ENCODE data around the gene DIDO1. TPM values are rescaled to one million over a fixed set of nuclear protein-coding genes. Genes with fewer than 3 reads are reported as not detected.

The DIDO1 gene
- total and polyA plus RNA-seq, 9 of the 15 experiments (the other 6 are each of a cell fraction or from before 2014, with no cell fraction given): 4.4 to 46.8 (median 31.2) TPM

DNA sequence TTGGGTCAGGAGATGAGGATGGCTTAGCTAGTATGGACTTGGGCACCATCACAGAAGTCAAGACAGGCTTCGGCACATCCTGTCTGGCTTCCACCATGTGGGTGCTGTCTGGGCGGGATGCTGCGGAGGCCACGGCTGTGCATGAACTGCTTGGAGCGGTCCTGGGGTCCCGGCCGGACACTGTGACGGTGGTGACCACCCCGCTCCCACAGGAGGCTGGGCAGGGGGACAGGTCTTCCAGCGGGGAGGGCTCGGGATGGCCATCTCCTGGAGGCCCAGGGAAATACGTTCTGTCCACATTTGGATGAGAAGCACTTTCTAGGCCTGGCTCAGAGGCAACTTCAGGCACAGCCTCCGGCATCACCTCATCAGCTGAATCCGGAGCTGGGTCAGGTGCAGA, 32.6 kb downstream of the DIDO1 start:
- FAIRE-seq: no peak
- intact Hi-C loops (cut with micrococcal nuclease): loop anchor here (2.0 kb wide), 1 partner anchor 71 kb away; no protein-coding TSS in a partner anchor
- no peaks in the 10 kb centered on the region for H3K9me1 ChIP-seq (ENCODE audit: control insufficient read depth, insufficient read depth, low read length)
- no peak for TF ChIP-seq ZNF696 (CRISPR knock-in tag; conservative IDR thresholded peaks at IDR 0.05)
- no peak for TF ChIP-seq BDP1 (IDR thresholded peaks at IDR 0.05; ENCODE audit: insufficient read depth, insufficient read length)
- peak in 1 of 2 experiments; percentile 22; a peak in 2 of 4 replicates for TF ChIP-seq RAD21 (CRISPR knock-in tag; conservative IDR thresholded peaks at IDR 0.05 in 1 of 2, IDR thresholded peaks at IDR 0.05 in 1 of 2)
- no peak for TF ChIP-seq TRIM28 (IDR thresholded peaks at IDR 0.05)
- TF ChIP-seq, protein P1, sequence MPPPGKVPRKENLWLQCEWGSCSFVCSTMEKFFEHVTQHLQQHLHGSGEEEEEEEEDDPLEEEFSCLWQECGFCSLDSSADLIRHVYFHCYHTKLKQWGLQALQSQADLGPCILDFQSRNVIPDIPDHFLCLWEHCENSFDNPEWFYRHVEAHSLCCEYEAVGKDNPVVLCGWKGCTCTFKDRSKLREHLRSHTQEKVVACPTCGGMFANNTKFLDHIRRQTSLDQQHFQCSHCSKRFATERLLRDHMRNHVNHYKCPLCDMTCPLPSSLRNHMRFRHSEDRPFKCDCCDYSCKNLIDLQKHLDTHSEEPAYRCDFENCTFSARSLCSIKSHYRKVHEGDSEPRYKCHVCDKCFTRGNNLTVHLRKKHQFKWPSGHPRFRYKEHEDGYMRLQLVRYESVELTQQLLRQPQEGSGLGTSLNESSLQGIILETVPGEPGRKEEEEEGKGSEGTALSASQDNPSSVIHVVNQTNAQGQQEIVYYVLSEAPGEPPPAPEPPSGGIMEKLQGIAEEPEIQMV (tag; conservative IDR thresholded peaks at IDR 0.05; ENCODE audit: low read depth): no peak
- TF ChIP-seq POLR3G (IDR thresholded peaks at IDR 0.05; ENCODE audit: extremely low read depth, insufficient read length, insufficient replicate concordance): no peak
- no peak for TF ChIP-seq ZFPM2 (CRISPR knock-in tag; IDR thresholded peaks at IDR 0.05)
- TF ChIP-seq, protein P2, sequence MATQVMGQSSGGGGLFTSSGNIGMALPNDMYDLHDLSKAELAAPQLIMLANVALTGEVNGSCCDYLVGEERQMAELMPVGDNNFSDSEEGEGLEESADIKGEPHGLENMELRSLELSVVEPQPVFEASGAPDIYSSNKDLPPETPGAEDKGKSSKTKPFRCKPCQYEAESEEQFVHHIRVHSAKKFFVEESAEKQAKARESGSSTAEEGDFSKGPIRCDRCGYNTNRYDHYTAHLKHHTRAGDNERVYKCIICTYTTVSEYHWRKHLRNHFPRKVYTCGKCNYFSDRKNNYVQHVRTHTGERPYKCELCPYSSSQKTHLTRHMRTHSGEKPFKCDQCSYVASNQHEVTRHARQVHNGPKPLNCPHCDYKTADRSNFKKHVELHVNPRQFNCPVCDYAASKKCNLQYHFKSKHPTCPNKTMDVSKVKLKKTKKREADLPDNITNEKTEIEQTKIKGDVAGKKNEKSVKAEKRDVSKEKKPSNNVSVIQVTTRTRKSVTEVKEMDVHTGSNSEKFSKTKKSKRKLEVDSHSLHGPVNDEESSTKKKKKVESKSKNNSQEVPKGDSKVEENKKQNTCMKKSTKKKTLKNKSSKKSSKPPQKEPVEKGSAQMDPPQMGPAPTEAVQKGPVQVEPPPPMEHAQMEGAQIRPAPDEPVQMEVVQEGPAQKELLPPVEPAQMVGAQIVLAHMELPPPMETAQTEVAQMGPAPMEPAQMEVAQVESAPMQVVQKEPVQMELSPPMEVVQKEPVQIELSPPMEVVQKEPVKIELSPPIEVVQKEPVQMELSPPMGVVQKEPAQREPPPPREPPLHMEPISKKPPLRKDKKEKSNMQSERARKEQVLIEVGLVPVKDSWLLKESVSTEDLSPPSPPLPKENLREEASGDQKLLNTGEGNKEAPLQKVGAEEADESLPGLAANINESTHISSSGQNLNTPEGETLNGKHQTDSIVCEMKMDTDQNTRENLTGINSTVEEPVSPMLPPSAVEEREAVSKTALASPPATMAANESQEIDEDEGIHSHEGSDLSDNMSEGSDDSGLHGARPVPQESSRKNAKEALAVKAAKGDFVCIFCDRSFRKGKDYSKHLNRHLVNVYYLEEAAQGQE (IDR thresholded peaks at IDR 0.05; ENCODE audit: borderline replicate concordance): peak; percentile 25; the same call in 1 of the 2 replicates
- TF ChIP-seq, protein P2 (CRISPR knock-in tag; IDR thresholded peaks at IDR 0.05; ENCODE audit: low read depth): no peak
- TF ChIP-seq, protein P3, sequence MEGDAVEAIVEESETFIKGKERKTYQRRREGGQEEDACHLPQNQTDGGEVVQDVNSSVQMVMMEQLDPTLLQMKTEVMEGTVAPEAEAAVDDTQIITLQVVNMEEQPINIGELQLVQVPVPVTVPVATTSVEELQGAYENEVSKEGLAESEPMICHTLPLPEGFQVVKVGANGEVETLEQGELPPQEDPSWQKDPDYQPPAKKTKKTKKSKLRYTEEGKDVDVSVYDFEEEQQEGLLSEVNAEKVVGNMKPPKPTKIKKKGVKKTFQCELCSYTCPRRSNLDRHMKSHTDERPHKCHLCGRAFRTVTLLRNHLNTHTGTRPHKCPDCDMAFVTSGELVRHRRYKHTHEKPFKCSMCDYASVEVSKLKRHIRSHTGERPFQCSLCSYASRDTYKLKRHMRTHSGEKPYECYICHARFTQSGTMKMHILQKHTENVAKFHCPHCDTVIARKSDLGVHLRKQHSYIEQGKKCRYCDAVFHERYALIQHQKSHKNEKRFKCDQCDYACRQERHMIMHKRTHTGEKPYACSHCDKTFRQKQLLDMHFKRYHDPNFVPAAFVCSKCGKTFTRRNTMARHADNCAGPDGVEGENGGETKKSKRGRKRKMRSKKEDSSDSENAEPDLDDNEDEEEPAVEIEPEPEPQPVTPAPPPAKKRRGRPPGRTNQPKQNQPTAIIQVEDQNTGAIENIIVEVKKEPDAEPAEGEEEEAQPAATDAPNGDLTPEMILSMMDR (IDR thresholded peaks at IDR 0.05 in 2 of 3, conservative IDR thresholded peaks at IDR 0.05 in 1 of 3; ENCODE audit: insufficient read depth in 2 of 3, low read depth in 1 of 3, low read length in 3 of 3): peak; percentile 26 to 34 (median 33); a peak in 1 of 6 replicates
- TF ChIP-seq ZNF232 (CRISPR knock-in tag; IDR thresholded peaks at IDR 0.05): no peak

More for the DNA sequence above, 32.6 kb downstream of the DIDO1 start:
- 95% methylated on average over 13 of the region's 14 CpGs for WGBS (ENCODE audit: insufficient coverage, low coverage, missing lambda C conversion rate)
- CTCF ChIA-PET (ENCODE audit: low intra/inter-chr PET ratio): interaction anchor here (0.6 to 1.4 kb wide), 2 partner anchors 14 to 71 kb away, joined by 4 to 7 read pairs; no protein-coding TSS in a partner anchor
- in situ Hi-C loops (cut with MboI): no loop called here
- POLR2A ChIA-PET: interaction anchor here (0.7 to 1.6 kb wide), 3 partner anchors 9 to 82 kb away, joined by 3 to 9 read pairs (median 4); no protein-coding TSS in a partner anchor
- H4K20me1 ChIP-seq (replicated peaks; ENCODE audit: control insufficient read depth, insufficient read depth, low read length): no peaks in the 10 kb centered on the region
- ATAC-seq (no peak), DNase-seq (ENCODE audit: extremely low read depth in 1 of 4, low spot score in 3 of 4) (no peak)
- H3K36me3 ChIP-seq (ENCODE audit: control insufficient read depth, insufficient read depth, low read length): peaks cover 90% of the 10 kb centered on the region
- no peaks in the 10 kb centered on the region for H3K27me3 ChIP-seq (ENCODE audit: control insufficient read depth in 2 of 2, insufficient read depth in 2 of 2, low read length in 2 of 2)
- H3K4me2 ChIP-seq (ENCODE audit: insufficient read depth, low read length): no peak overlapping the region
- no peak overlapping the region for H3K27ac ChIP-seq (ENCODE audit: extremely low read depth, low read depth, low read length)
- no peak overlapping the region for H2AFZ ChIP-seq (ENCODE audit: low read depth, low read length)
- H3K4me3 ChIP-seq: no peak overlapping the region
- H3K9me3 ChIP-seq (replicated peaks; ENCODE audit: control insufficient read depth, insufficient read depth, low read depth, low read length): no peaks in the 10 kb centered on the region
- H3K9ac ChIP-seq (ENCODE audit: insufficient read depth in 1 of 2, low read depth in 2 of 2, low read length in 2 of 2): no peak overlapping the region; a peak in 1 of 4 replicates
- H3K79me2 ChIP-seq (ENCODE audit: control insufficient read depth, insufficient read depth, low read length): no peaks in the 10 kb centered on the region
- BruUV-seq (replicated peaks): no TSS peak
- H3K4me1 ChIP-seq (replicated peaks in 1 of 2; ENCODE audit: control insufficient read depth in 2 of 2, insufficient read depth in 2 of 2, low read length in 2 of 2): peaks cover 0 to 4% of the 10 kb centered on the region in 2 experiments; a peak in 1 of 5 replicates

All from K562 (cell line).